Measurements from ENCODE around the gene ATP11A. TPM values are rescaled to one million over a fixed set of nuclear protein-coding genes. Genes with fewer than 3 reads are reported as not detected.

ATP11A gene
- total RNA-seq, 1 experiment from 2014 or later: 5.9 TPM

GRCh38 chr13:112809332-112810315 lies 119.8 kb downstream of the ATP11A start:
- DNase-seq (ENCODE audit: extremely low read depth, low read depth): no peak

- no peak for DNase-seq (ENCODE audit: extremely low read depth, low read depth)
Measured at GRCh38 chr13:112810608-112811007, 120.8 kb downstream of the ATP11A start.

GRCh38 chr13:112812306-112813055 lies 122.6 kb downstream of the ATP11A start:
- DNase-seq (ENCODE audit: extremely low read depth, low read depth): no peak

- DNase-seq (ENCODE audit: extremely low read depth, low read depth): no peak
Measured at GRCh38 chr13:112813552-112813951, 123.7 kb downstream of the ATP11A start.

- no peak for DNase-seq (ENCODE audit: extremely low read depth, low read depth)
Measured at GRCh38 chr13:112814905-112815585, 125.2 kb downstream of the ATP11A start.

GRCh38 chr13:112815871-112816270 lies 126.0 kb downstream of the ATP11A start:
- no peak for DNase-seq (ENCODE audit: extremely low read depth, low read depth)

- no peak for DNase-seq (ENCODE audit: extremely low read depth, low read depth)
Measured at GRCh38 chr13:112818040-112818697, 128.3 kb downstream of the ATP11A start.

GRCh38 chr13:112818698-112819045 lies 128.8 kb downstream of the ATP11A start:
- DNase-seq (ENCODE audit: extremely low read depth, low read depth): no peak

- DNase-seq (ENCODE audit: extremely low read depth, low read depth): no peak
Measured at GRCh38 chr13:112819111-112819510, 129.3 kb downstream of the ATP11A start.

GRCh38 chr13:112819816-112820215 lies 130.0 kb downstream of the ATP11A start:
- DNase-seq (ENCODE audit: extremely low read depth, low read depth): no peak

GRCh38 chr13:112820318-112820717 lies 130.5 kb downstream of the ATP11A start:
- no peak for DNase-seq (ENCODE audit: extremely low read depth, low read depth)

GRCh38 chr13:112821340-112822055 lies 131.7 kb downstream of the ATP11A start:
- no peak for DNase-seq (ENCODE audit: extremely low read depth, low read depth)

GRCh38 chr13:112822851-112823250 lies 133.0 kb downstream of the ATP11A start:
- no peak for DNase-seq (ENCODE audit: extremely low read depth, low read depth)

GRCh38 chr13:112824429-112824828 lies 134.6 kb downstream of the ATP11A start:
- no peak for DNase-seq (ENCODE audit: extremely low read depth, low read depth)

- no peak for DNase-seq (ENCODE audit: extremely low read depth, low read depth)
Measured at GRCh38 chr13:112825071-112825470, 135.2 kb downstream of the ATP11A start.

- DNase-seq (ENCODE audit: extremely low read depth, low read depth): no peak
Measured at GRCh38 chr13:112825875-112826274, 136.0 kb downstream of the ATP11A start.

GRCh38 chr13:112826565-112826964 lies 136.7 kb downstream of the ATP11A start:
- DNase-seq (ENCODE audit: extremely low read depth, low read depth): no peak

GRCh38 chr13:112828082-112828699 lies 138.4 kb downstream of the ATP11A start:
- no peak for DNase-seq (ENCODE audit: extremely low read depth, low read depth)

GRCh38 chr13:112828756-112829155 lies 138.9 kb downstream of the ATP11A start:
- no peak for DNase-seq (ENCODE audit: extremely low read depth, low read depth)

Measured in NCI-H460 (cell line).